ENCODE results near the gene PARD3. TPM values are rescaled to one million over a fixed set of nuclear protein-coding genes. Genes with fewer than 3 reads are reported as not detected.
"Not testable (repeated sequence)": the region's sequence is repeated elsewhere in the genome, so short reads cannot be mapped to it uniquely, and the experiment has no call there.

PARD3 gene
- total and polyA plus RNA-seq, 2 donors (not counting 3 experiments of a cell fraction or from before 2014, with no cell fraction given), result 7.3 to 24.1 TPM

DNA sequence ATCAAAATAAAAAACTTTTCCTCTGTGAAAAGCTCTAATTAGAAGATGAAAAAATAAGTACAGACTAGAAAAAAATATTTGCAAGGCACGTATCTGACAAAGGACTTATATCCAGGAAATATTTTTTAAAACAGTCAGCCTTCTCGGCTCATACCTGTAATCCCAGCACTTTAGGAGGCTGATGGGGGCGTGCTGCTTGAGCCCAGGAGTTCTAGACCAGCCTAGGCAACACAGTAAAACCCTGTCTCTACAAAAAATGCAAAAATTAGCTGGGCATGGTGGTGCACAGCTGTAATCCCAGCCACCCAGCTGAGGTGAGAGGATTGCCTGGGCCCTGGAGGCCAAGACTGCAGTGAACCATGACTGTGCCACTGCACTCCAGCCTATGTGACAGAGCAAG lies 542.8 kb downstream of the PARD3 start:
- no peak for DNase-seq (ENCODE audit: low read depth, low spot score)
- Histone ChIP-seq H3K4me2 (ENCODE audit: insufficient read depth, low read length) (no peak overlapping the region), H2AFZ (ENCODE audit: low read depth, low read length) (no peak overlapping the region), H3K9me1 (replicated peaks; ENCODE audit: control insufficient read depth, extremely low read depth, insufficient read depth, low read length) (no peaks in the 10 kb centered on the region), H3K9me3 (replicated peaks; ENCODE audit: control insufficient read depth, insufficient read depth, low read length) (no peaks in the 10 kb centered on the region), H3K27ac (ENCODE audit: insufficient read depth, low read depth, low read length) (no peak overlapping the region), H3K4me1 (ENCODE audit: control insufficient read depth, extremely low read depth, insufficient read depth, low read length) (no peaks in the 10 kb centered on the region), H3K9ac (replicated peaks; ENCODE audit: extremely low read depth, insufficient read depth, low read length) (no peak overlapping the region), H3K36me3 (ENCODE audit: control insufficient read depth in 2 of 2, extremely low read depth in 1 of 2, insufficient read depth in 2 of 2, low read length in 2 of 2) (no peaks in the 10 kb centered on the region), H4K20me1 (replicated peaks; ENCODE audit: control insufficient read depth, extremely low read depth, insufficient read depth, low read length) (no peaks in the 10 kb centered on the region), H3K27me3 (ENCODE audit: control insufficient read depth in 2 of 2, insufficient read depth in 2 of 2, low read length in 2 of 2) (no peaks in the 10 kb centered on the region), H3K4me3 (replicated peaks in 1 of 3; ENCODE audit: insufficient read depth in 1 of 3, low read depth in 1 of 3, low read length in 3 of 3) (no peak overlapping the region), H3K79me2 (ENCODE audit: control insufficient read depth, insufficient read depth, low read length) (no peaks in the 10 kb centered on the region)
- CTCF ChIA-PET, result no interaction called here
- intact Hi-C loops (cut with micrococcal nuclease), result no loop called here
- BruUV-seq (replicated peaks), result no TSS peak
- no peak for TF ChIP-seq FOS (IDR thresholded peaks at IDR 0.05; ENCODE audit: borderline replicate concordance, insufficient read depth, low read length)
- POLR2A ChIA-PET, result no interaction called here
- dilution Hi-C loops (cut with MboI; ENCODE audit: extremely low pct_ligation_motif_present, low sequenced_read_pairs), result no loop called here
- FAIRE-seq, result no peak

DNA sequence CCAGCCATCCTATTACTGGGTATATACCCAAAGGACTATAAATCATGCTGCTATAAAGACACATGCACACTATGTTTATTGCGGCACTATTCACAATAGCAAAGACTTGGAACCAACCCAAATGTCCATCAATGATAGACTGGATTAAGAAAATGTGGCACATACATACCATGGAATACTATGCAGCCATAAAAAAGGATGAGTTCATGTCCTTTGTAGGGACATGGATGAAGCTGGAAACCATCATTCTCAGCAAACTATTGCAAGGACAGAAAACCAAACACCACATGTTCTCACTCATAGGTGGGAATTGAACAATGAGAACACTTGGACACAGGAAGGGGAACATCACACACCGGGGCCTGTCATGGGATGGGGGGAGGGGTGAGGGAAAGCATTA lies 546.7 kb downstream of the PARD3 start:
- dilution Hi-C loops (cut with MboI; ENCODE audit: extremely low pct_ligation_motif_present, low sequenced_read_pairs); H2AFZ ChIP-seq (ENCODE audit: low read depth, low read length); POLR2A ChIA-PET; H3K27me3 ChIP-seq (ENCODE audit: control insufficient read depth in 2 of 2, insufficient read depth in 2 of 2, low read length in 2 of 2); BruUV-seq (replicated peaks); intact Hi-C loops (cut with micrococcal nuclease); H3K4me2 ChIP-seq (ENCODE audit: insufficient read depth, low read length); CTCF ChIA-PET; H4K20me1 ChIP-seq (replicated peaks; ENCODE audit: control insufficient read depth, extremely low read depth, insufficient read depth, low read length); H3K27ac ChIP-seq (ENCODE audit: insufficient read depth, low read depth, low read length); DNase-seq (ENCODE audit: low read depth, low spot score); FAIRE-seq; H3K4me3 ChIP-seq (replicated peaks in 1 of 3; ENCODE audit: insufficient read depth in 1 of 3, low read depth in 1 of 3, low read length in 3 of 3); H3K9me3 ChIP-seq (replicated peaks; ENCODE audit: control insufficient read depth, insufficient read depth, low read length); H3K79me2 ChIP-seq (ENCODE audit: control insufficient read depth, insufficient read depth, low read length); H3K9me1 ChIP-seq (replicated peaks; ENCODE audit: control insufficient read depth, extremely low read depth, insufficient read depth, low read length); H3K4me1 ChIP-seq (ENCODE audit: control insufficient read depth, extremely low read depth, insufficient read depth, low read length); H3K36me3 ChIP-seq (ENCODE audit: control insufficient read depth in 2 of 2, extremely low read depth in 1 of 2, insufficient read depth in 2 of 2, low read length in 2 of 2); H3K9ac ChIP-seq (replicated peaks; ENCODE audit: extremely low read depth, insufficient read depth, low read length): not testable (repeated sequence)

DNA sequence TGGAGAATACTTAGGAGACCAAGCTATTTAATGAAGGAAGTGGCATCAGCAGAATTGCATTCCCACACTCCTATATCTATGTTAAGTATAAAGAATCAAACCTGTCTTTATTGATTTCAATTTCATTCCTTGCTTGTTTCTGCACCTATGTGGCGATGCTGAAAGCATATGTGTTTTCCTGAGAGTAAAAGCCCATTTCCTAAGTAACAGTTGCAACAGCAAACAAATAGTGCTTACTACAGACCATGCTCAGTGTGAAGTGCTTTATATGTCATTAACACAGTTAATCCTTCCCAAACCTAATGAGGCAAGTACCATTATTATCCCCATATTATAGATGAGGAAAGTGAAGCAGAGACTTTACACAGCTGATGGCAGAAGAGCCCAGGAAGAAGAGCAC lies 552.1 kb downstream of the PARD3 start:
- no peak for FAIRE-seq

More for the DNA sequence above, 552.1 kb downstream of the PARD3 start:
- intact Hi-C loops (cut with micrococcal nuclease), result no loop called here
- Histone ChIP-seq H3K27ac (ENCODE audit: insufficient read depth, low read depth, low read length) (no peak overlapping the region), H3K9me3 (replicated peaks; ENCODE audit: control insufficient read depth, insufficient read depth, low read length) (no peaks in the 10 kb centered on the region), H3K27me3 (ENCODE audit: control insufficient read depth in 2 of 2, insufficient read depth in 2 of 2, low read length in 2 of 2) (no peaks in the 10 kb centered on the region), H3K4me2 (ENCODE audit: insufficient read depth, low read length) (no peak overlapping the region), H3K4me3 (replicated peaks in 1 of 3; ENCODE audit: insufficient read depth in 1 of 3, low read depth in 1 of 3, low read length in 3 of 3) (no peak overlapping the region), H3K79me2 (ENCODE audit: control insufficient read depth, insufficient read depth, low read length) (no peaks in the 10 kb centered on the region), H4K20me1 (replicated peaks; ENCODE audit: control insufficient read depth, extremely low read depth, insufficient read depth, low read length) (no peaks in the 10 kb centered on the region), H3K9me1 (replicated peaks; ENCODE audit: control insufficient read depth, extremely low read depth, insufficient read depth, low read length) (no peaks in the 10 kb centered on the region), H3K9ac (replicated peaks; ENCODE audit: extremely low read depth, insufficient read depth, low read length) (no peak overlapping the region), H3K4me1 (ENCODE audit: control insufficient read depth, extremely low read depth, insufficient read depth, low read length) (no peaks in the 10 kb centered on the region), H3K36me3 (ENCODE audit: control insufficient read depth in 2 of 2, extremely low read depth in 1 of 2, insufficient read depth in 2 of 2, low read length in 2 of 2) (no peaks in the 10 kb centered on the region), H2AFZ (ENCODE audit: low read depth, low read length) (no peak overlapping the region)
- TF ChIP-seq, protein P1, sequence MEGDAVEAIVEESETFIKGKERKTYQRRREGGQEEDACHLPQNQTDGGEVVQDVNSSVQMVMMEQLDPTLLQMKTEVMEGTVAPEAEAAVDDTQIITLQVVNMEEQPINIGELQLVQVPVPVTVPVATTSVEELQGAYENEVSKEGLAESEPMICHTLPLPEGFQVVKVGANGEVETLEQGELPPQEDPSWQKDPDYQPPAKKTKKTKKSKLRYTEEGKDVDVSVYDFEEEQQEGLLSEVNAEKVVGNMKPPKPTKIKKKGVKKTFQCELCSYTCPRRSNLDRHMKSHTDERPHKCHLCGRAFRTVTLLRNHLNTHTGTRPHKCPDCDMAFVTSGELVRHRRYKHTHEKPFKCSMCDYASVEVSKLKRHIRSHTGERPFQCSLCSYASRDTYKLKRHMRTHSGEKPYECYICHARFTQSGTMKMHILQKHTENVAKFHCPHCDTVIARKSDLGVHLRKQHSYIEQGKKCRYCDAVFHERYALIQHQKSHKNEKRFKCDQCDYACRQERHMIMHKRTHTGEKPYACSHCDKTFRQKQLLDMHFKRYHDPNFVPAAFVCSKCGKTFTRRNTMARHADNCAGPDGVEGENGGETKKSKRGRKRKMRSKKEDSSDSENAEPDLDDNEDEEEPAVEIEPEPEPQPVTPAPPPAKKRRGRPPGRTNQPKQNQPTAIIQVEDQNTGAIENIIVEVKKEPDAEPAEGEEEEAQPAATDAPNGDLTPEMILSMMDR (IDR thresholded peaks at IDR 0.05; ENCODE audit: extremely low read depth in 1 of 2, insufficient read depth in 1 of 2, low read depth in 1 of 2, low read length in 2 of 2), result peak in 1 of 2 donors; percentile 8
- no peak for TF ChIP-seq FOS (IDR thresholded peaks at IDR 0.05; ENCODE audit: borderline replicate concordance, insufficient read depth, low read length)
- dilution Hi-C loops (cut with MboI; ENCODE audit: extremely low pct_ligation_motif_present, low sequenced_read_pairs), result no loop called here
- POLR2A ChIA-PET, result no interaction called here
- no TSS peak for BruUV-seq (replicated peaks)
- CTCF ChIA-PET, result interaction anchor here (0.6 to 1.6 kb wide), 2 partner anchors 9 to 375 kb away, joined by 3 to 7 read pairs; no protein-coding TSS in a partner anchor
- peak; percentile 22 for DNase-seq (ENCODE audit: low read depth, low spot score)
